Right lobe of liver (tissue), 6 donors: ENCODE data around the gene TEDC2. TPM values are rescaled to one million over a fixed set of nuclear protein-coding genes. Genes with fewer than 3 reads are reported as not detected.

ENCODE experiments used
- ATAC-seq, 4 donors: fragments of 200-7000 bp; cut with Tn5 transposase; one replicate each; pipeline ENCODE4 v1.9.1; 2020; ENCODE audit warnings: mild to moderate bottlenecking in 4 of 4, moderate library complexity in 4 of 4
- DNase-seq, 3 donors: peaks; one replicate each; pipeline ENCODE4 v3.0.0-alpha.2; 2020
- H3K27ac ChIP-seq, 3 donors: fragments of 200-600 bp; one replicate each; pipeline ENCODE4 v1.8.0; 2022
- H3K27me3 ChIP-seq, 2 donors: fragments of 200-600 bp; one replicate each; pipeline ENCODE4 v1.8.0; 2022
- H3K36me3 ChIP-seq, 4 donors: fragments of 200-600 bp; sonication (generic) in 1 of 4; one replicate each; pipeline versions ENCODE4 v1.5.1 to v1.8.0; 2017 to 2022; ENCODE audit warnings: control low read depth in 1 of 4
- H3K4me1 ChIP-seq, 4 donors: fragments of 200-600 bp; sonication (generic) in 1 of 4; one replicate each; pipeline versions ENCODE4 v1.5.1 to v1.8.0; 2017 to 2022; ENCODE audit warnings: control low read depth in 1 of 4
- H3K4me3 ChIP-seq, 3 donors: fragments of 200-600 bp; one replicate each; pipeline ENCODE4 v1.8.0; 2022
- H3K9me3 ChIP-seq, 4 donors: fragments of 200-600 bp; sonication (generic) in 1 of 4; one replicate each; pipeline versions ENCODE4 v1.5.1 to v1.8.0; 2017 to 2022; ENCODE audit warnings: control low read depth in 1 of 4
- CTCF ChIP-seq, 4 donors: fragments of 200-600 bp in 3 of 4; fragments of 450-650 bp in 1 of 4; IDR thresholded peaks; one replicate each; pipeline versions ENCODE4 v1.5.1 to v1.8.0; 2016 to 2022; ENCODE audit warnings: antibody characterized with exemption in 4 of 4, mild to moderate bottlenecking in 2 of 4
- POLR2A ChIP-seq: fragments of 450-650 bp; IDR thresholded peaks from one replicate; pipeline ENCODE4 v1.6.1; 2017; ENCODE audit warnings: antibody characterized with exemption, mild to moderate bottlenecking
- WGBS: methylation state at CpG from one replicate; pipeline ENCODE4 v1.1.6; 2018; ENCODE audit warnings: low coverage, low lambda C conversion rate; ENCODE audit not compliant: insufficient coverage; ENCODE audit errors: missing lambda C conversion rate; 5-methylcytosine and 5-hydroxymethylcytosine counted together
- intact Hi-C, 2 donors: fragments of 100-400 bp; cut with DNase I; formaldehyde crosslinking; loops; one replicate each; pipeline versions ENCODE4 v1.11.2 to v1.14.1; 2022
- total RNA-seq, 6 experiments: library from RNA; depleted of rRNA in 2 of 6; stranded (reverse); fragments of >200 nt in 2 of 6; fragmentation: NEBNext Ultra II Directional in 3 of 6; extraction: Animal tissue kit (Norgen Biotek cat#: 25700) in 3 of 6; gene quantifications; one replicate each; pipeline versions ENCODE4 v1.1.0 to v1.2.4, GENCODE V29; 2016 to 2023
- donor health status: DM: no; HTN: yes; CAD: no.
- donor health status: DM: no; HTN: no; CAD: no.
- donor health status: DM: no; HTN: no; CAD: no.
- donor health status: DM: no; HTN: yes; CAD: no.
- donor health status: DM: no; HTN: yes; CAD: no.

The TEDC2 gene
- total RNA-seq, 6 experiments from 2014 or later, result 0.35 to 2.8 (median 0.87) TPM

DNA sequence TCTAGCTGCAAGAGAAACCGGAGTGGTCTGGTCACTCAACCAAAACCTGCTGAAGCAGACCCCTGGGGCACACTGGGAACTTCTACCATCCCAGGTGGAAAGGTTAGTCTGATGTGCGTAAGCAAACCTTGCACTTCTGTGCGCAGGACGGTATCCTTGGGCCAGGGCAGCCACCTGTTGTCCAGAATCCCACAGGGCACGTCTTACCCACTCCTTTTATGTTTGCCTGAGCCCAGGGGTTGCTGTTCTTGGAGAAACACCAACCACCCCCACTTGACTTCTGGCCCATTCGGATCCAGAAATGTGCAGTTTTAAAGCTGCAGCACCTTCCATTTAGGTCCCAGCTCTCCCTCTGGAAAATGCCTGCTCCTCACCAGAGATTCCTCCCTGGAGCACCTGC lies 33.7 kb downstream of the TEDC2 start:
- no peaks in the 10 kb centered on the region for H3K27me3 ChIP-seq
- peaks cover 0 to 4% (median 0%) of the 10 kb centered on the region in 4 donors for H3K36me3 ChIP-seq
- WGBS, result 78% methylated on average over 6 of the region's 6 CpGs
- DNase-seq, result no peak
- TF ChIP-seq CTCF (IDR thresholded peaks at IDR 0.05) (no peak), POLR2A (no peak)
- no peaks in the 10 kb centered on the region for H3K9me3 ChIP-seq
- intact Hi-C loops, result loop anchor here in 1 of 2 donors (10.0 kb wide), 1 partner anchor 59 kb away; no protein-coding TSS in a partner anchor
- no peak overlapping the region for H3K4me3 ChIP-seq
- no peak for ATAC-seq
- H3K27ac ChIP-seq, result no peak overlapping the region
- H3K4me1 ChIP-seq, result peaks cover 0 to 21% (median 12%) of the 10 kb centered on the region in 4 donors

GRCh38 chr16:2494616-2495015 lies 34.7 kb downstream of the TEDC2 start:
- intact Hi-C loops, result loop anchor here (5.0 to 10.0 kb wide), 2 partner anchors 60 to 152 kb away; partner anchors contain the start of gene ABCA3 (in 1 of the 2)
- Histone ChIP-seq H3K27me3 (no peaks in the 10 kb centered on the region), H3K4me1 (peaks cover 0 to 31% (median 14%) of the 10 kb centered on the region in 4 donors), H3K27ac (no peak overlapping the region), H3K9me3 (no peaks in the 10 kb centered on the region), H3K4me3 (no peak overlapping the region), H3K36me3 (peaks cover 0 to 4% (median 0%) of the 10 kb centered on the region in 4 donors)
- WGBS, result 97% methylated on average over 5 of the region's 5 CpGs
- TF ChIP-seq POLR2A, result no peak
- TF ChIP-seq CTCF (IDR thresholded peaks at IDR 0.05), result no peak
- ATAC-seq (no peak), DNase-seq (no peak)

DNA sequence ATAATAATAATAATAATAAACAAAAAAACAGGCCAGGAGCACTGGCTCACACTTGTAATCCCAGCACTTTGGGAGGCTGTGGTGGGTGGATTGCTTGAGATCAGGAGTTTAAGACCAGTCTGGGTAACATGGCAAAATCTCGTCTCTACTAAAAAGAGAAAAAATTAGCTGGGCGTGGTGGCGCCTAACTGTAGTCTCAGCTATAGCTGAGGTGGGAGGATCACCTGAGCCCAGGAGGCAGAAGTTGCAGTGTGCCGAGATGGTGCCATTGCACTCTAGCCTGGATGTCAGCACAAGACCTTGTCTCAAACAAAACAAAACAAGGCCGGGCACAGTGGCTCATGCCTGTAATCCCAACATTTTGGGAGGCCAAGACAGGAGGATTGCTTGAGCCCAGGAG lies 35.1 kb downstream of the TEDC2 start:
- Histone ChIP-seq H3K4me1 (peaks cover 0 to 31% (median 14%) of the 10 kb centered on the region in 4 donors), H3K36me3 (peaks cover 0 to 4% (median 0%) of the 10 kb centered on the region in 4 donors), H3K4me3 (no peak overlapping the region), H3K27ac (no peak overlapping the region), H3K9me3 (no peaks in the 10 kb centered on the region), H3K27me3 (no peaks in the 10 kb centered on the region)
- DNase-seq, result no peak
- WGBS, result 93% methylated on average over 2 of the region's 5 CpGs
- intact Hi-C loops, result loop anchor here (5.0 to 10.0 kb wide), 2 partner anchors 60 to 153 kb away; partner anchors contain the start of gene ABCA3 (in 1 of the 2)
- ATAC-seq, result no peak
- TF ChIP-seq POLR2A (no peak), CTCF (IDR thresholded peaks at IDR 0.05) (no peak)

- Histone ChIP-seq H3K27me3 (no peaks in the 10 kb centered on the region), H3K9me3 (no peaks in the 10 kb centered on the region), H3K4me1 (peaks cover 0 to 32% (median 14%) of the 10 kb centered on the region in 4 donors), H3K4me3 (no peak overlapping the region), H3K36me3 (no peaks in the 10 kb centered on the region), H3K27ac (peak overlapping the region in 1 of 3 donors; percentile 8)
- intact Hi-C loops, result loop anchor here (5.0 to 10.0 kb wide), 2 partner anchors 62 to 154 kb away; partner anchors contain the start of gene ABCA3 (in 1 of the 2)
- ATAC-seq (no peak), DNase-seq (no peak)
- 97% methylated on average over 12 of the region's 62 CpGs for WGBS
- no peak for TF ChIP-seq POLR2A
These were observed 36.6 kb downstream of the TEDC2 start for GRCh38 chr16:2496223-2497115.
